ENCODE results near the gene MPP2. TPM values are rescaled to one million over a fixed set of nuclear protein-coding genes. Genes with fewer than 3 reads are reported as not detected.

Gene MPP2
- total RNA-seq, 1 experiment from 2014 or later: 2.6 TPM

DNA sequence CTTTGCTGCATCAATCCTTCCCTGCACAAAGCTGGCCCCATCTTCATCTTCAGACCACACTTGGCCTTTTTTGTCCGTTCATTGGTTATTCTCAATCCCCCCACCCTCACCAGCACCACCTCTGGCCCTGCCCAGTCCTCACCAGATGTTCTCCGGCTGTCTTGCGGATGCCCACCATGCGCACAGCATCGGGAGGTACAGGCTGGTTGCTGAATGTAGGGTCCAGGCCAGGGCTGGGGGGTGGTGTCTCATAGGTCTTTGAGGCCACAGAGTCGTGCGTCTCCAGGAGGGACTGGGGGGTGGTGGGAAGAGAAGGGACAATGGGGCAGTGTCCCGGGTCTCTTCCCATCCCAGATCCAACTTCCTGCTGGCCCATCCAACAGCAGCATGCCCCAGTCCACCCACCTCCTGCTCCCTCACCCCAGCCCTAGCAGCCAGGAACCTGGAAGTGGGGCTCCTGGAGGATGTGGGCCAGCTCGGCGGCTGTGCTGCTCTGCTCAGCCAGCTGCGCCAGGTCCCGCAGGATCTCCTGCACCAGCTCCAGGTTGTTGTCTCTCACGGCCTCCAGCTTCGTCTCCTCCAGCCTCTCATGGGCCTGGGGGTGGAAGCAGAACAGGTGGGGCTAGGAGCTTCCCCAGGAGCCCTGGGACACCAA, 24.4 kb downstream of the MPP2 start:
- Histone ChIP-seq H3K36me3 (ENCODE audit: insufficient read depth, low read length, poor library complexity, severe bottlenecking) (no peaks in the 10 kb centered on the region), H3K27ac (ENCODE audit: low read depth, low read length, poor library complexity, severe bottlenecking) (no peak overlapping the region), H3K4me1 (ENCODE audit: insufficient read depth, low read length, poor library complexity, severe bottlenecking) (no peaks in the 10 kb centered on the region), H3K4me3 (ENCODE audit: low read depth, low read length, poor library complexity, severe bottlenecking) (no peak overlapping the region), H3K27me3 (replicated peaks; ENCODE audit: insufficient read depth, low read depth, low read length, poor library complexity) (no peaks in the 10 kb centered on the region), H3K9me3 (ENCODE audit: low read depth, low read length, poor library complexity, severe bottlenecking) (no peaks in the 10 kb centered on the region)
- DNase-seq (ENCODE audit: low spot score): no peak
- POLR2A ChIA-PET (ENCODE audit: low non-redundant PET): no interaction called here
- BruUV-seq (replicated peaks): no TSS peak
- no peak for TF ChIP-seq EZH2 (IDR thresholded peaks at IDR 0.05; ENCODE audit: borderline replicate concordance, low read depth, low read length, poor library complexity, severe bottlenecking)
- TF ChIP-seq, protein P1, sequence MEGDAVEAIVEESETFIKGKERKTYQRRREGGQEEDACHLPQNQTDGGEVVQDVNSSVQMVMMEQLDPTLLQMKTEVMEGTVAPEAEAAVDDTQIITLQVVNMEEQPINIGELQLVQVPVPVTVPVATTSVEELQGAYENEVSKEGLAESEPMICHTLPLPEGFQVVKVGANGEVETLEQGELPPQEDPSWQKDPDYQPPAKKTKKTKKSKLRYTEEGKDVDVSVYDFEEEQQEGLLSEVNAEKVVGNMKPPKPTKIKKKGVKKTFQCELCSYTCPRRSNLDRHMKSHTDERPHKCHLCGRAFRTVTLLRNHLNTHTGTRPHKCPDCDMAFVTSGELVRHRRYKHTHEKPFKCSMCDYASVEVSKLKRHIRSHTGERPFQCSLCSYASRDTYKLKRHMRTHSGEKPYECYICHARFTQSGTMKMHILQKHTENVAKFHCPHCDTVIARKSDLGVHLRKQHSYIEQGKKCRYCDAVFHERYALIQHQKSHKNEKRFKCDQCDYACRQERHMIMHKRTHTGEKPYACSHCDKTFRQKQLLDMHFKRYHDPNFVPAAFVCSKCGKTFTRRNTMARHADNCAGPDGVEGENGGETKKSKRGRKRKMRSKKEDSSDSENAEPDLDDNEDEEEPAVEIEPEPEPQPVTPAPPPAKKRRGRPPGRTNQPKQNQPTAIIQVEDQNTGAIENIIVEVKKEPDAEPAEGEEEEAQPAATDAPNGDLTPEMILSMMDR (conservative IDR thresholded peaks at IDR 0.05; ENCODE audit: low read depth, low read length): no peak
- CTCF ChIA-PET: no interaction called here
- intact Hi-C loops (cut with micrococcal nuclease; ENCODE audit: unreplicated experiment): no loop called here

DNA sequence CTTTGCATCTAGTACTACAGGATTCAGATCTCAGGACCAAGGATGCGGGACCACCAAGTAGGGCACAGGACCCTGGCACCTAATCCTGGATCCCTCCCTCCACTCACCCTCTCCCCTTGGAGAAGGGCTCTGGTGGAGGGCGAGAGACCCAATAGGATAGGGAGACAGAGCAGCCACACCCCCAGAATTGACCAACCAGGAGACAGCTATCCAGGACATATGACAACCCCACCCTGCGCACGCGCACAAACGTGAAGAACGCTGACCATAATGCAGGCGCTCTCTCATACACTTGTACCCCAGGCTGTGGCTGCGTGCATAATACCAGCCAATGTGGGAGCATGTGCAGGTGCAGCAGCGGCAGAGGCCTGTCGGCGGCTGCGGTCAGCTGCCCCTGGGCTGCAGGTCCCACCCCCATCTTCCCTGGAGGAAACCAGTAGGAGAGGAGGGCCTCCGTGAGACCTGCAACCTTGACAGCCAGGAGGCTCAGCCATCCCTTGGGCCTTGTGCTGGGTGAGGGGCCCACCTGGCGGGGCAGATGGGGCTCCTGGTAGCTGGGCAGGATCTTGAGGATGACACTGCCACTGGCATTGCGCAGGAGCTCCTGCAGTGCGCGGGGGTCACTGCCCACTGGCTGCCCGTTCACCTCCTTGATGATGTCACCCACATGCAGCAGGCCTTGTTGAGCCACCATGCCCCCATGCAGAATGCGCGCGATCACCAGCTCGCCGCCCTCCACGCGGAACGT, 25.4 kb downstream of the MPP2 start:
- no peaks in the 10 kb centered on the region for H3K27me3 ChIP-seq (replicated peaks; ENCODE audit: insufficient read depth, low read depth, low read length, poor library complexity)
- H3K27ac ChIP-seq (ENCODE audit: low read depth, low read length, poor library complexity, severe bottlenecking): no peak overlapping the region
- CTCF ChIA-PET: no interaction called here
- intact Hi-C loops (cut with micrococcal nuclease; ENCODE audit: unreplicated experiment): no loop called here
- no peaks in the 10 kb centered on the region for H3K4me1 ChIP-seq (ENCODE audit: insufficient read depth, low read length, poor library complexity, severe bottlenecking)
- DNase-seq (ENCODE audit: low spot score): no peak
- H3K4me3 ChIP-seq (ENCODE audit: low read depth, low read length, poor library complexity, severe bottlenecking): no peak overlapping the region
- H3K36me3 ChIP-seq (ENCODE audit: insufficient read depth, low read length, poor library complexity, severe bottlenecking): no peaks in the 10 kb centered on the region
- TF ChIP-seq, protein P1 (conservative IDR thresholded peaks at IDR 0.05; ENCODE audit: low read depth, low read length): no peak
- no peak for TF ChIP-seq EZH2 (IDR thresholded peaks at IDR 0.05; ENCODE audit: borderline replicate concordance, low read depth, low read length, poor library complexity, severe bottlenecking)
- POLR2A ChIA-PET (ENCODE audit: low non-redundant PET): no interaction called here
- no peaks in the 10 kb centered on the region for H3K9me3 ChIP-seq (ENCODE audit: low read depth, low read length, poor library complexity, severe bottlenecking)
- BruUV-seq (replicated peaks): no TSS peak

DNA sequence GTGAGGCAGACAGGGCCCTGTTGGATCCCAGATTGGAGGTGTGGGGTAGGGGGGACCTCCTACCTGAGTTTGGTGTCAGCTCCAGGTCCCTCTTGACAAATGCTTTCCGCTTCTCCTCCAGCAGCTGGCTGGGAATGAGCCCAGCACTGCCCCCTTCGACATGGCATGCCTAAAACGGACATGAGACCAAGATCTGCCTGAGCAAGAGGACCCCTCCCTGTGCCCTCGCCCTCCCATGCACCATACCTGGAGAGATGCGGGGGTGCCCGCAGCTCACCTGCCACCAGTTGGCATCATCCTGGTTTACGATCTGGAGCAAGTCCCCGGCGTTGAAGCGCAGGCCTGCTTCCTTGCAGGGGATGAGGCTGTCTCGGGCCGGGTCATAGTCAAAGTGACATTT, 26.2 kb downstream of the MPP2 start:
- DNase-seq (ENCODE audit: low spot score): no peak
- no peak for TF ChIP-seq EZH2 (IDR thresholded peaks at IDR 0.05; ENCODE audit: borderline replicate concordance, low read depth, low read length, poor library complexity, severe bottlenecking)
- TF ChIP-seq, protein P1 (conservative IDR thresholded peaks at IDR 0.05; ENCODE audit: low read depth, low read length): no peak
- no peaks in the 10 kb centered on the region for H3K4me1 ChIP-seq (ENCODE audit: insufficient read depth, low read length, poor library complexity, severe bottlenecking)
- intact Hi-C loops (cut with micrococcal nuclease; ENCODE audit: unreplicated experiment): no loop called here
- H3K36me3 ChIP-seq (ENCODE audit: insufficient read depth, low read length, poor library complexity, severe bottlenecking): no peaks in the 10 kb centered on the region
- no peaks in the 10 kb centered on the region for H3K27me3 ChIP-seq (replicated peaks; ENCODE audit: insufficient read depth, low read depth, low read length, poor library complexity)
- CTCF ChIA-PET: no interaction called here
- no TSS peak for BruUV-seq (replicated peaks)
- H3K9me3 ChIP-seq (ENCODE audit: low read depth, low read length, poor library complexity, severe bottlenecking): no peaks in the 10 kb centered on the region
- no peak overlapping the region for H3K4me3 ChIP-seq (ENCODE audit: low read depth, low read length, poor library complexity, severe bottlenecking)
- POLR2A ChIA-PET (ENCODE audit: low non-redundant PET): no interaction called here
- no peak overlapping the region for H3K27ac ChIP-seq (ENCODE audit: low read depth, low read length, poor library complexity, severe bottlenecking)
